Stimulated activated naive CD4-positive, alpha-beta T cell (primary cell): Measurements from ENCODE around the gene PPP1R3C.

Experiments
- DNase-seq, 6 experiments: peaks; one replicate each; lab custom pipeline; 2025; lab: John Stamatoyannopoulos, UW

Gene PPP1R3C

DNA sequence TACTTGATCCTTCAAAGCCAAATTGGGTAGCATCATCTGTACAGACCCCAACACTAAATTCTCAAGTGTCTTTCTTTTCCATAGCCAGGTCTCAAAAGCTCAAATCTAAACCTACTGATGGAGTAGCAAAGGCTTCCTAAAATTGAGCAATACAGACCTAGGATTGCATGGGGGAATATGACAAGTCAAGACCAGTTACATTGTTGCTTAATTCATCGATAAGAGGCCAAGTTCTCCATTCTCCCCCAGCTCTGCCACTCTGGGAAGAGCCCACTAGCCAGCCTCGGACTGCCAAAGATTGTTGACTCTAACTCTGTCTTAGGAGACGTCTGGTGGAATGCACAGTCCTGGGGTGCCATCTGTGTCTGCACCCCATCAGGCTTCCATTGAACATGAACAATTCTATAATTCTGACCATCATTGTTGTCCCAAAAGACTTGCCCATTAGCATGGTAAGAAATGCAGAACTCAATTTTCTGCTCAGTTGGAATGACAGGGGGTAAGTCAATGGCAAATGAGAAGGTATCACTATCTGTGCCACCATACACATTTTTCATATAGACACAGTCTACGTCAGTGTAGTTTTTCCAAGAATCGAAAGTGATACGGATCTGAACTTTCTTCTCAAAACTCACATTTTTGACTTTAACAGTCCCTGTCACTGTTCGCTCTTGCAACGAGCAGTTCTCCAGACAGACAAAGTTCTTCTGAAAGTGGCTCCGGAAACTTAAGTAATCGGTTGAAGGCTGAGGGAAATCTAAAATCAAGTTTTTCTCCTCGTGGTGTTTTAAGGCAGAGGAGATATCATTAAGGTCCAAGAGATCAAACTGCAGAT lies 2.9 kb downstream of the PPP1R3C start:
- DNase-seq, result no peak

- no peak for DNase-seq
These were observed 4.5 kb downstream of the PPP1R3C start for GRCh38 chr10:91628383-91628782.

DNA sequence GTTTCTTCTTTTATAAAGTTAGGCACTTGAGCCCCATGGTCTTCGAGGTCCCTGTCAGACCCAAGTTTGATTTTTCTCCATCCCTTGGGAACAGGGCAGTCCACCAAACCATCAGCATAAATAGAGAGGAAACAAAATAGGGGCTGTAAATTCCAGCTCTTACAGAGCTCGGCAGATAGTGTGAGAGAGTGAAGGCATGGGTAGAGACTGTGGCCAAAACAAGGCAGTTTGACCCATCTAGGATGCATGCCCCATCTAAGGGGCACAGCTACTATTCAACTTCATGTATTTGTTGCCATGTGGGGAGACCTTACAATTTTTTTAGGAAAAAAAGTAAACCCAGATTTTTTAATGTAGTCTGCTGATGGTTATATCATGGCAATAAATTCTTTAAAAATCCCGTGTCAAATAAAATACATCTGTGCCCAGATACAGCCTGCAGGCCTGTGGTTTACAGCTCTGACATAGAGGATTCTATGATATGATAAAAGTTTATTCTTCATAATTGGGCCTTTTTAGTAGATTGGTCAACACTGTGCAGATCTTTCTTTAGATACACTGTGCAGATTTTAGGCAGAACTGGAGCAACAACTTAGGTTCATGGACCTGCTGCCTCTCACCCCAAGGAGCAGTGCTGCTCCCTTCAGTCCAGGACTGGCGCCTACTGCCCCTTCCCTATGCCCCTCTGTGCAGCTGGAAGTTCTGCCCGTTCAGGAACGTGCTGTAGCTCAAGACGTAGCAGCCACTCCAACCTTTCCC lies 5.3 kb downstream of the PPP1R3C start:
- DNase-seq, result no peak

- DNase-seq, result no peak
These were observed 5.9 kb downstream of the PPP1R3C start for GRCh38 chr10:91626936-91627335.

GRCh38 chr10:91624633-91625032 lies 8.2 kb downstream of the PPP1R3C start:
- no peak for DNase-seq

DNA sequence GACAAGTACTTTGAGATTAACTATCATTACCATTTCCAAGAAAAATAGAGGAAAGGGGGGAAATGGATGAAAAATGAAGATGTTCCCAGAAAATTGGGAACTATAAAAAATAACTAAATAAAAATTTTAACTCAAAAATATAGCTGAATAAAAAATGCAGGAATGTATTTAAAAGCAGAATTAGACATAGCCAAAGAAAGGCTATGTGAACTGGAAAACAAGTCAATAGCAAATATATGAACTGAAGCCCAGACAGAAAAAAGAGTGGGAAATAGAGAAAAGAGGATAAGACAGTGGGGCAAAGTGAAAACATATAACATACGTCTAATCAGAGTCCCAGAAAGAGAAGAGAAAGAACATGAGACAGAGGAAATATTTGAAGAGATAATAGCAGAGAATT lies 10.3 kb downstream of the PPP1R3C start:
- DNase-seq, result no peak

- no peak for DNase-seq
These were observed 11.3 kb downstream of the PPP1R3C start for GRCh38 chr10:91621483-91622113.

DNA sequence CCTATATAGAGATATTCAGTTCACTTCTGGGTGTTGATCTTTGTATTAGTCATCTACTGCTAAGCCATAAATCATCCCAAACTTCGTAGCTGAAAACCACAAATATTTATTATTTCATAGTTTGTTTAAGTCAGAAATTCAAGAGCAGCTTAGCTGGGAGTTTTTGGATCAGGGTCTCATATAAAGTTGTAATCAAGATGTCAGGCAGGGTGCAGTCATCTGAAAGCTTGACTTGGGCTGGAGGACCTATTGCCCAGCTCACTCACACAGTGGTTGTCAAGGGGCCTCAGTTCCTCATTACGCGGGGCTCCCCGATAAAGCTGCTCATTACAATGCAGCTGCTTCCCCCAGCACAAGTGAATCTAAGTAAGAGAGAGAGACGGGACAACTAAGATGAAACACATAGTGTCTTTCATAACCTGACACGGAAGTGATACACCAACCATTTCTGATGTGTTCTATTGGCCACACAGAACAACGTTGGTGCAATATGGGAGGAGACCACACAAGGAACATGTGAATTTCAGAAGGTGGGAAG lies 15.7 kb downstream of the PPP1R3C start:
- DNase-seq, result no peak

DNA sequence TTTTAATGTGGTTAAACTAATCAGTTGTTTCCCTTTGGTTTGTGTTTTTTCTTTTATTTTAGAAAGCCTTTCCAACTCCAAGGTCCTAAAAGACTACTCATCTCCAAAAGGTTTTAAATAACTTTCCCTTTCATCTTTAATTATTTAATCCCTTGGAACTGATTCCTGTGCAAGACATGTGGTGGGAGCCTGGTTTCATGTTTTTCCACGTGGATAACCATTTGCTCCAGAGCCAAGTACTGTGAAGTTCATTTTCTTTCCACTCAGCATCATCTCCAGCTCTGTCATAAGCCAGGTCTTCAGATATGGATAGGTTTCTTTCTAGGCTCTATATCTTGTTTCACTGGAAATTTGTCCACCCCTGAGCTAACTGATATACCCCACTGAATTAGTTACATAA lies 16.7 kb downstream of the PPP1R3C start:
- no peak for DNase-seq

- DNase-seq, result no peak
These were observed 18.6 kb downstream of the PPP1R3C start for GRCh38 chr10:91614225-91614624.

DNA sequence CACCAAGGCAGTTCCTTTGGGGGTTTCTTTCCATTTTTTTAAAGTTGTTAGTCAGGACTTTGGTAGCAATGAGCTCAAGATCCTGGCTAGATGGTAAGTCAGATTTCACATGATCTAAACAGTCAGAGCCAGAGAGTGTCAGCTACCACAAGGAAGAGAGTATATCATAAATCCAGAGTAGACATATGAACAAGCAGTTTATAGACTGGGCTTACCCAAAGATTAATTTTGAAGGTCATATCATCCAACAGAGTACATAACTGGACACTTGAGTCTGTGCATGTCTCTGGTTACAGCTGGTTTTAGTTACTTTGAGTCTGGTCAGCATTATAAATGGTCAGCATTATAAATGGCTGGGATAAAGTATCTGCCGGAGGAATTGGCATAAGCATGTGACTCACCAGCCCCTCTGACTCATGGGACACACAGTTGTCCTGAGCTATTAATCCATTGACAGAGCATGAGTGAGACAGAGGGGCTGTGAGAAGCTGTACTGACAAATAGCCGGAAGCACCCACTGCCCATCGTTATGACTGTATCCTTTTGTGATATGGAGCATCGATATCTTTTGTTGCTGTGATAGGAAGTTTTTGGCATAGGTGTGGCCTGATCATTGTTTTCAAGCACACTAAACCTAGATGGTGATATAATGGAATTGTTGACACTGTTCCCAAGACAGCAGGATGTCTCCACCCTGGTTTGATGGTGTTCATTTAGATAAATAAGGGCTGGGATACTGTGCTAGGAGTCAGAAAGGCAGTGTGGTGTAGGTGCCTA lies 19.3 kb downstream of the PPP1R3C start:
- no peak for DNase-seq

GRCh38 chr10:91610919-91611318 lies 22.0 kb downstream of the PPP1R3C start:
- no peak for DNase-seq

GRCh38 chr10:91610444-91610843 lies 22.4 kb downstream of the PPP1R3C start:
- no peak for DNase-seq

GRCh38 chr10:91607646-91608403 lies 25.0 kb downstream of the PPP1R3C start:
- DNase-seq, result no peak

- no peak for DNase-seq
These were observed 26.9 kb downstream of the PPP1R3C start for GRCh38 chr10:91605968-91606367.

DNA sequence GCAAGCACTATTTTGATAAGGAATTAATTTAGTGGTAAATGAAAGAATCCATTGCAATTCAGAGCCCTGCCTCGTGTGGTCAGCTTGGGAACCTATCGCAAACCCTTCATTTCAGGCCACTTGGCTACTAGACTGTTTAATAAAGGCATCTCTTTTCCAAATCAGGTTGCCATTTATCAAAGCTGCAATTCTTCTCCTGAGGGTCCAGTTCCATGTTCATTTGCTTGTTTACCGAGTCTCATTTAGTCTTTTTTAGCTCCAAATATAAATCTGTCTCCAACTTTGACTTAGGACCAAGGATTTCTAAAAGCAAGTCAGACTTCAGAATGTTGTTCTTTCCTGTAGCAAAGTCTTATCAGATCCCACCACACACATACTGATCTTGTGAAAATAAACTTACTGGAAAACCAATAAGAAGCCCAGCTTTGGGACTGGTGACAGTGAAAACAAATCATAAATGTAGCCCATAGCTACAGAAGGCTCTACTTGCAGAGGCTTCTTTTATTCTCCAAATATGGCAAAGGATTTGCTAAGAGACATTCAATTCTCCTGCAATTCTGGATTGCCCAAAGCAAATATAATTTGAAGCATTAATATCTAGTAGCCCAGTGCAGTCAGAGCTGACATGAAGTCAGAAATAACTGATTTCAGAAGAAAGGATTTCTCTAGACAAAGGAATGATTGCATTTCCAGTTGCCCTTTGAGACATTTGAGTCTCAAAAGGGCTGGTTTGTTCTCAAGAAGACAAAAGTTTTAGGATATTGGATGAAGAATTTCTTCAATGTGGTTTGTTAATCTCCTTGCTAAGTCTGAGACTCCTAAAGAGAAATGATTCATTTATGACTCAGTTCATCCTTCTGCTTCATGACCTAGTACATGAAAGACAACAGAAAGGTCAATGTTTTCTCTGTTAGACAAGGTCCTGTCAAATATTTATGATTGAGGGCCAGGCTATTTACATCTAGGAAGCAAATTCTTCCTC lies 28.0 kb downstream of the PPP1R3C start:
- no peak for DNase-seq

DNA sequence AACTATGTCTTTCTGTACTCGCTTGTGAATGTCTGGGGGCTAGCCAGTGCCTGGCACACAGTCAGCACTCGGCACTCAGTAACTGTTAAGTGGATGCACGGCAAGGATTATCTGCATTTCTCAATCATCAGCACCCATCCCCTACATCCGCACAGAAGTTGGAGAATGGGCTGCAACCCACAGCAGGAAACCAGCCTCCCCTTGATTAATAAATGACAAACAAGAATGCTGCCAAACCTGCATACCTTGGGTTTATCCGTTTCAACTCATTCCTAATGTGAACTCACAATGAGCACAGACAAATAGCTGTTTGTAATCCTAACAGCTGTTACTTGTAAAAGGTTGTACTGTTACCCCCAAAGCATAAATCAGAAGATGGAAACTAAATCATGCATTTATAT lies 28.9 kb downstream of the PPP1R3C start:
- DNase-seq, result no peak

DNA sequence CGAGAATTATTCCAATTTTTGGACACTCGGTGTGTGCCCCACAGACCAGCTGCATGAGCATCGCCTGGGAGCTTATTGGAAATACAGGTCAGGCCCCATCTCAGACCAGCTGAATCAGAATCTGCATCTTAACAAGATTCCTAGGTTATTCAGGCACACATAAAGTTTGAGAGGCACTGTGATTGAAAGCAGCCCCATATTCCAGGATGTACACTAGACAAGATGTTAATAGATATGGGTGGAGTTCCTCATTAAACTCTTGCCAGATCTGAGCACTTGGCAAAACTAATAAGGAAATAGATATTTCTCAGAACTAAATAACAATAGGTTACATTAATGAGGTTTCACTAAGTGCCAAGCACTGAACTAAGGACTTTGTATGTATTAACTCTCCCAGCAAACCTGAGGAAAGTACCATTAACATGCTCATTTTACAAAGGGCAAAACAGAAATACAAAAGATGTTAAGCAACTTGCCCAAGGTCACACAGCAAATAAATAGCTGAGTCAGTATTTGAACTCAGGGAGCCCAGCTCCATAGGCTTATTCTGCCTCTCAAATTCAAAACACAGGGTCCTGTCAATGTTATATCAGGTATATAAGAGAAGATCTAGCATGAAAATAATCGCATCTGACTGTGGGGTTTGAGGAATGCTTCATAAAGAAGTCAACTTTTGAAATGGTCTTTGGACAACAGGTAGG lies 29.9 kb downstream of the PPP1R3C start:
- DNase-seq, result no peak

DNA sequence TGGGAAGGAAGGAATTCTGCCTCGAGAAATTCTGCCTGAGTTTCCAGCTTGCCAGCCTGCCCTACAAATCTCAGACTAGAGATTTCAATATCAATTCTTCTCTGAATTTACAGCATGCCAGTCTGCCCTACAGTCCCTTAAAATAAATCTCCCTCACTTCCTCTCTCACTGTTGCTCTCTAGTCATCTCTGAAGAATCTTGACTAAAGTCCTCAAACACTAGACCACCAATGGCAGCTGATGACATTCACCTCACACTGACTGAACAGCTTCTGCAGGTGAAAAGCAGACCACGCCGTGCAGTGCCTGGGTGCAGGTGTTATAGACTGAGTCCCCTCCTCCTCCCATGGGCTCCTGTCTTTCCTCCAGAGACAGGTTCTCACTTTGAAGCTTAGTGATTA lies 30.4 kb downstream of the PPP1R3C start:
- no peak for DNase-seq
